Mucosa of stomach (tissue), 1 donor: ENCODE measurements around the gene PCDH7.

Experiments
- H3K27me3 ChIP-seq: one replicate; pipeline ENCODE4 v1.7.0; 2013; ENCODE audit warnings: mild to moderate bottlenecking, low read length; ENCODE audit not compliant: control insufficient read depth, insufficient read depth
- H3K36me3 ChIP-seq: one replicate; pipeline ENCODE4 v1.7.0; 2013; ENCODE audit warnings: low read length; ENCODE audit not compliant: control insufficient read depth, insufficient read depth
- H3K4me1 ChIP-seq: one replicate; pipeline ENCODE4 v1.7.0; 2013; ENCODE audit warnings: mild to moderate bottlenecking, low read length; ENCODE audit not compliant: control insufficient read depth, insufficient read depth
- H3K4me3 ChIP-seq: one replicate; pipeline ENCODE4 v1.7.0; 2013; ENCODE audit warnings: low read length
- H3K9ac ChIP-seq: one replicate; pipeline ENCODE4 v1.7.0; 2013; ENCODE audit warnings: mild to moderate bottlenecking, low read length, moderate library complexity
- H3K9me3 ChIP-seq: one replicate; pipeline ENCODE4 v1.7.0; 2013; ENCODE audit warnings: mild to moderate bottlenecking, low read length, moderate library complexity; ENCODE audit not compliant: control insufficient read depth
- donor health status: Pancreatic carcinoma.

PCDH7 gene

GRCh38 chr4:30769093-30769492, 48.9 kb downstream of the PCDH7 start:
- Histone ChIP-seq H3K27me3 (no peaks in the 10 kb centered on the region), H3K9ac (no peak overlapping the region), H3K9me3 (no peaks in the 10 kb centered on the region), H3K4me1 (no peaks in the 10 kb centered on the region), H3K4me3 (no peak overlapping the region), H3K36me3 (no peaks in the 10 kb centered on the region)

GRCh38 chr4:30770049-30770549, 49.9 kb downstream of the PCDH7 start:
- no peaks in the 10 kb centered on the region for H3K4me1 ChIP-seq
- H3K36me3 ChIP-seq = no peaks in the 10 kb centered on the region
- H3K27me3 ChIP-seq = no peaks in the 10 kb centered on the region
- no peak overlapping the region for H3K4me3 ChIP-seq
- no peak overlapping the region for H3K9ac ChIP-seq
- H3K9me3 ChIP-seq = no peaks in the 10 kb centered on the region

DNA sequence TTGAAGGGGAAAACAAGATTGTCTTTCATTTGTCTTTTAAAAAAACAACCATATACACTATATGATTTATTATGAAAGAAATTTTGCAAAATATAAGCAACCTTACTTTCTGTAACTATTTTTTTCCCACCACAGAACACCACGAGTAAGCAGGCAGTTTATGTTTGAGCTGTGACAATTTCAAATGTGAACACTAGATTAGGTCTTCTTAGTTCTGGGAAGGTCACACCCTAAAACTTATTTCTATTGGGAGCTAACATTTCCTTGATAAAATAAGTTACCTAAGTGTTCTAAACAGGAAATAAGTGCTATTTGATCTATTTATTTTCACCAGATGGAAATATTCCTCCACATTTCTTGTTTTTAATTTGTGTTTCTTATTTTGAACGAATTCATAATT, 50.6 kb downstream of the PCDH7 start:
- no peaks in the 10 kb centered on the region for H3K4me1 ChIP-seq
- H3K27me3 ChIP-seq = no peaks in the 10 kb centered on the region
- no peaks in the 10 kb centered on the region for H3K36me3 ChIP-seq
- H3K9ac ChIP-seq = no peak overlapping the region
- H3K4me3 ChIP-seq = no peak overlapping the region
- H3K9me3 ChIP-seq = no peaks in the 10 kb centered on the region

DNA sequence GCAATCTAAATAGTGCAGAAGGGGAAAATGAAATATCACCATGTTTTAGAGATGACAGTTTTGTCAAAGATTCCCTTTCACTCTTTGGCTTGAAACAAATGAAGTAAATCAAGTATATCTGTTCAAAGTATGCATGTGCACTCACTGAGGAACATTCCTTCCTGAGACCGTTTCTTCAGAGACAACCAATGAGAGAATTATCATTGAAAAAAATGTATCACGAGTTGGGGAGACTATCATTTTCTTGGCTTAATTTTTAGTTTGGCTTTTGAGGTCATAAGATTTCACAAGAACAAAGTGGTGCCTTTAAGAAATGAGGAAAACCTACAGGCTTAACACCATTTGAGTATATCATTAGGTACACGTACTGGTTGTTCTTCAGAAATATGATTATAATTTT, 56.3 kb downstream of the PCDH7 start:
- Histone ChIP-seq H3K27me3 (no peaks in the 10 kb centered on the region), H3K9ac (no peak overlapping the region), H3K4me1 (no peaks in the 10 kb centered on the region), H3K9me3 (no peaks in the 10 kb centered on the region), H3K36me3 (no peaks in the 10 kb centered on the region), H3K4me3 (no peak overlapping the region)

- Histone ChIP-seq H3K4me3 (no peak overlapping the region), H3K27me3 (no peaks in the 10 kb centered on the region), H3K9me3 (no peaks in the 10 kb centered on the region), H3K9ac (no peak overlapping the region), H3K36me3 (no peaks in the 10 kb centered on the region), H3K4me1 (no peaks in the 10 kb centered on the region)
These were observed 56.8 kb downstream of the PCDH7 start for GRCh38 chr4:30776921-30777415.
